AG08395 (cell line): Measurements from ENCODE around the gene EPX.
"Not testable (repeated sequence)": the region's sequence is repeated elsewhere in the genome, so short reads cannot be mapped to it uniquely, and the experiment has no call there.

Experiments used
- DNase-seq: peaks from one replicate; pipeline ENCODE4 v3.0.0; 2012; ENCODE audit warnings: mixed read lengths, low spot score

The EPX gene

GRCh38 chr17:58192612-58193011 lies at the start of gene EPX:
Gene EPX (plus strand): TSS chr17:58192726. CDS start chr17:58192847, 121 bp downstream.
- no peak for DNase-seq

- DNase-seq = not testable (repeated sequence)
Measured at GRCh38 chr17:58143335-58143734, 49.2 kb upstream of the EPX start.

- DNase-seq = no peak
Measured at GRCh38 chr17:58144801-58145200, 47.7 kb upstream of the EPX start.

GRCh38 chr17:58147930-58148434 lies 44.5 kb upstream of the EPX start, which contains the start of gene OR4D1:
Gene OR4D1 (plus strand): TSS chr17:58148384. CDS start chr17:58155154, 6,770 bp downstream.
- no peak for DNase-seq

GRCh38 chr17:58148609-58149008 lies 43.9 kb upstream of the EPX start:
- DNase-seq = no peak

- no peak for DNase-seq
Measured at GRCh38 chr17:58150394-58150793, 42.1 kb upstream of the EPX start.

GRCh38 chr17:58153046-58153445 lies 39.5 kb upstream of the EPX start:
- no peak for DNase-seq

- DNase-seq = no peak
Measured at GRCh38 chr17:58153671-58154070, 38.9 kb upstream of the EPX start.

GRCh38 chr17:58156839-58157803 lies 35.4 kb upstream of the EPX start:
- DNase-seq = no peak

- no peak for DNase-seq
Measured at GRCh38 chr17:58158181-58158580, 34.3 kb upstream of the EPX start.

- DNase-seq = no peak
Measured at GRCh38 chr17:58161566-58161965, 31.0 kb upstream of the EPX start.

GRCh38 chr17:58165981-58166380 lies 26.5 kb upstream of the EPX start:
- DNase-seq = no peak

GRCh38 chr17:58166682-58167081 lies 25.8 kb upstream of the EPX start, which contains the start of gene OR4D2:
Gene OR4D2 (plus strand): TSS chr17:58166982. CDS start chr17:58169656, 2,674 bp downstream.
- DNase-seq = no peak

- DNase-seq = no peak
Measured at GRCh38 chr17:58170622-58171021, 21.9 kb upstream of the EPX start.

GRCh38 chr17:58172369-58173071 lies 20.0 kb upstream of the EPX start:
- DNase-seq = peak; percentile 24

GRCh38 chr17:58174871-58175270 lies 17.7 kb upstream of the EPX start:
- no peak for DNase-seq

GRCh38 chr17:58176200-58176599 lies 16.3 kb upstream of the EPX start:
- no peak for DNase-seq

GRCh38 chr17:58181796-58182195 lies 10.7 kb upstream of the EPX start:
- no peak for DNase-seq

- no peak for DNase-seq
Measured at GRCh38 chr17:58183514-58183913, 9.0 kb upstream of the EPX start.

GRCh38 chr17:58184308-58184985 lies 8.1 kb upstream of the EPX start:
- peak; percentile 14 for DNase-seq

GRCh38 chr17:58184986-58185761 lies 7.4 kb upstream of the EPX start:
- no peak for DNase-seq
